ENCODE measurements around the gene HTR3A. TPM values are rescaled to one million over a fixed set of nuclear protein-coding genes. Genes with fewer than 3 reads are reported as not detected.

HTR3A gene
- total RNA-seq, 2 experiments from 2014 or later = not detected

DNA sequence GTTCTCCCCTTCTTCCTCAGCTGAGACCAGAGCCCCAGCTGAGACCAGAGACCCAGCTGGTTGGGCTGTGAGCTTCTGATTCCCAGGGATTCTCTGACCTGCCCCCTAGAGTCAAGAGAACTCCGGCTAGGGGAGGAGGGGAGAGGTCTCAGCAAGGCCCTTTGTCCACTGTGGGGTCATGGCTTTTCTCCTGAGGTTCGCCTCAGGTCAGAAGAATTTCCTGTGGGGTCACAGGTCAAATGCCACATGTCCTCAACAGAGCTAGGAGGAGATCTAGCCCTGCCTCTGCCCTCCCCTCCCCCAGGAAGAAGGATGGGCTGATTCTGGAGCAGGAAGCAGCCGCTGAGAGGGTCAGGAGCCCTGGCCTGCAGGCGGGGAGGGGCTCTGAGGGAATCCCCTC is 23.7 kb downstream of the HTR3A start:
- Histone ChIP-seq H3K27ac (ENCODE audit: low read depth in 1 of 2, low read length in 2 of 2) (no peak overlapping the region), H3K4me3 (ENCODE audit: low read length) (no peak overlapping the region), H3K9me3 (ENCODE audit: control insufficient read depth in 1 of 2, insufficient read depth in 1 of 2, low read length in 2 of 2) (no peaks in the 10 kb centered on the region), H3K27me3 (ENCODE audit: control insufficient read depth in 1 of 2, insufficient read depth in 2 of 2, low read length in 2 of 2) (peaks cover 0 to 12% of the 10 kb centered on the region in 2 experiments), H3K4me1 (ENCODE audit: insufficient read depth, low read length) (peaks cover 8% of the 10 kb centered on the region), H3K36me3 (ENCODE audit: insufficient read depth, low read length) (no peaks in the 10 kb centered on the region)
- intact Hi-C loops (cut with DNase I, micrococcal nuclease) = no loop called here
- CTCF ChIA-PET = interaction anchor here (5.5 kb wide), 1 partner anchor 262 kb away, joined by 28 read pairs; no protein-coding TSS in a partner anchor
- peaks cover 23% of the 10 kb centered on the region for H3K27me3 Mint-ChIP-seq
- no peak overlapping the region for H3K27ac Mint-ChIP-seq
- H3K9me3 Mint-ChIP-seq = no peaks in the 10 kb centered on the region
- no peaks in the 10 kb centered on the region for H3K4me1 Mint-ChIP-seq (ENCODE audit: low read depth)
- H3K36me3 Mint-ChIP-seq (ENCODE audit: low read depth) = no peaks in the 10 kb centered on the region
- TF ChIP-seq CTCF (IDR thresholded peaks at IDR 0.05) = no peak
- POLR2A ChIA-PET = no interaction called here
- ATAC-seq (ENCODE audit: poor library complexity) (no peak), DNase-seq (no peak)
- no peak overlapping the region for H3K4me3 Mint-ChIP-seq

- H3K9me3 ChIP-seq (ENCODE audit: control insufficient read depth in 1 of 2, insufficient read depth in 1 of 2, low read length in 2 of 2) = no peaks in the 10 kb centered on the region
- Mint-ChIP-seq H3K4me3 (no peak overlapping the region), H3K4me1 (ENCODE audit: low read depth) (no peaks in the 10 kb centered on the region), H3K27ac (no peak overlapping the region), H3K36me3 (ENCODE audit: low read depth) (no peaks in the 10 kb centered on the region), H3K27me3 (peaks cover 13% of the 10 kb centered on the region), H3K9me3 (no peaks in the 10 kb centered on the region)
- no peak for TF ChIP-seq CTCF (IDR thresholded peaks at IDR 0.05)
- DNase-seq (no peak), ATAC-seq (ENCODE audit: poor library complexity) (no peak)
- H3K36me3 ChIP-seq (ENCODE audit: insufficient read depth, low read length) = no peaks in the 10 kb centered on the region
- POLR2A ChIA-PET = no interaction called here
- peaks cover 0 to 8% of the 10 kb centered on the region in 2 experiments for H3K27me3 ChIP-seq (ENCODE audit: control insufficient read depth in 1 of 2, insufficient read depth in 2 of 2, low read length in 2 of 2)
- intact Hi-C loops (cut with DNase I, micrococcal nuclease) = no loop called here
- no peak overlapping the region for H3K4me3 ChIP-seq (ENCODE audit: low read length)
- CTCF ChIA-PET = no interaction called here
- no peak overlapping the region for H3K27ac ChIP-seq (ENCODE audit: low read depth in 1 of 2, low read length in 2 of 2)
- no peaks in the 10 kb centered on the region for H3K4me1 ChIP-seq (ENCODE audit: insufficient read depth, low read length)
These were observed 25.6 kb downstream of the HTR3A start for GRCh38 chr11:114000526-114000925.

DNA sequence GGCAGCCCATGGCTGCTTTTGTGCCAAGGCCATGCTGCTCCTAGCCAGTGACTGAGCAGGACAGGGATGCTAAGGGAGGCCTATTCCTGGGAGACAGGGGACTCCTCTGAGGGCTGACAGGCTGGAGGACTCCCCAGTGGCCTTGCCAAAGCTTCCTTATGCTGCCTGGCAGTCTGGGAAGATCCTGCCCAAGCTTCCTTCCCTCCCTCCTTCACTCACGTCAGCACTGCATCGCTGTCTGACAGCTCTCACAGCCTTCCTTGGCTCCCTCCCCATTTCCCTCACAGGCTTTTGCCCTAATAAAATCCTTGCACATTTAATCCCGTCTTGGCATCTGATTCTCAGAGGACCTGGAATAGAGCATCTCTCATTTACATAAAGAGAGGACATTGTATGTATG is 26.5 kb downstream of the HTR3A start:
- TF ChIP-seq CTCF (IDR thresholded peaks at IDR 0.05) = no peak
- no peaks in the 10 kb centered on the region for H3K9me3 ChIP-seq (ENCODE audit: control insufficient read depth in 1 of 2, insufficient read depth in 1 of 2, low read length in 2 of 2)
- no peak overlapping the region for H3K4me3 Mint-ChIP-seq
- peaks cover 0 to 8% of the 10 kb centered on the region in 2 experiments for H3K27me3 ChIP-seq (ENCODE audit: control insufficient read depth in 1 of 2, insufficient read depth in 2 of 2, low read length in 2 of 2)
- H3K4me3 ChIP-seq (ENCODE audit: low read length) = no peak overlapping the region
- CTCF ChIA-PET = interaction anchor here (1.8 kb wide), 1 partner anchor 260 kb away, joined by 6 read pairs; no protein-coding TSS in a partner anchor
- no peak overlapping the region for H3K27ac Mint-ChIP-seq
- no peak for DNase-seq
- intact Hi-C loops (cut with DNase I, micrococcal nuclease) = no loop called here
- no peak for ATAC-seq (ENCODE audit: poor library complexity)
- H3K4me1 Mint-ChIP-seq (ENCODE audit: low read depth) = no peaks in the 10 kb centered on the region
- POLR2A ChIA-PET = no interaction called here
- H3K27me3 Mint-ChIP-seq = peaks cover 13% of the 10 kb centered on the region
- no peak overlapping the region for H3K27ac ChIP-seq (ENCODE audit: low read depth in 1 of 2, low read length in 2 of 2)
- no peaks in the 10 kb centered on the region for H3K36me3 ChIP-seq (ENCODE audit: insufficient read depth, low read length)
- no peaks in the 10 kb centered on the region for H3K4me1 ChIP-seq (ENCODE audit: insufficient read depth, low read length)
- H3K36me3 Mint-ChIP-seq (ENCODE audit: low read depth) = no peaks in the 10 kb centered on the region
- no peaks in the 10 kb centered on the region for H3K9me3 Mint-ChIP-seq
